ENCODE measurements around the gene ANTXR1. TPM values are rescaled to one million over a fixed set of nuclear protein-coding genes. Genes with fewer than 3 reads are reported as not detected.

The ANTXR1 gene
- total and polyA plus RNA-seq, 9 of the 15 experiments (the other 6 are each of a cell fraction or from before 2014, with no cell fraction given), result 0.07 to 1.00 (median 0.54) TPM

DNA sequence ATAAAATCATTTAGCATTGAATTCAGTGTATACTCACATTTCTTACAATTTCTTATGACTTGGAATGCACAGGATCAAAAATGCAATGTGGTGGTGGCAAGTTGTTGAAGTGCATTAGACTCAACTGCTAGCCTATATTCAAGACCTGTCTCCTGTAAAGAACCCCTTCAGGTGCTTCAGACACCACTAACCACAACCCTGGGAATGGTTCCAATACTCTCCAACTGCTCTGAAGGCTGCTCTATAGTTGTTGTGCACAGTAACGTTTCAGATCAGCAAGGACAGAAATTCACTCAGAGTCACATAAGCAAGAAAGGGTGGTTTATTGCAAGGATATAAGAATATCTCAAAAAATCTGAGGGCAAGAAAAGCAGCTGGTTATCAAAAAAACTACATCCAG, 32.0 kb upstream of the ANTXR1 start:
- H3K79me2 ChIP-seq (ENCODE audit: control insufficient read depth, insufficient read depth, low read length), result no peaks in the 10 kb centered on the region
- CTCF ChIA-PET (ENCODE audit: low intra/inter-chr PET ratio), result no interaction called here
- H4K20me1 ChIP-seq (replicated peaks; ENCODE audit: control insufficient read depth, insufficient read depth, low read length), result no peaks in the 10 kb centered on the region
- intact Hi-C loops (cut with micrococcal nuclease), result no loop called here
- no peak overlapping the region for H3K4me3 ChIP-seq
- H3K9me1 ChIP-seq (ENCODE audit: control insufficient read depth, insufficient read depth, low read length), result no peaks in the 10 kb centered on the region
- H3K27ac ChIP-seq (ENCODE audit: extremely low read depth, low read depth, low read length), result no peak overlapping the region
- no peak for ATAC-seq
- POLR2A ChIA-PET, result no interaction called here
- FAIRE-seq, result no peak
- H3K4me1 ChIP-seq (replicated peaks in 1 of 2; ENCODE audit: control insufficient read depth in 2 of 2, insufficient read depth in 2 of 2, low read length in 2 of 2), result no peaks in the 10 kb centered on the region
- H3K27me3 ChIP-seq (ENCODE audit: control insufficient read depth in 2 of 2, insufficient read depth in 2 of 2, low read length in 2 of 2), result peaks cover 0 to 5% of the 10 kb centered on the region in 2 experiments; a peak in 2 of 5 replicates
- H3K9me3 ChIP-seq (replicated peaks; ENCODE audit: control insufficient read depth, insufficient read depth, low read depth, low read length), result no peaks in the 10 kb centered on the region
- no peak overlapping the region for H2AFZ ChIP-seq (ENCODE audit: low read depth, low read length)
- in situ Hi-C loops (cut with MboI), result no loop called here
- H3K36me3 ChIP-seq (ENCODE audit: control insufficient read depth, insufficient read depth, low read length), result no peaks in the 10 kb centered on the region
- 0% methylated on average over 1 of the region's 1 CpG for WGBS (ENCODE audit: insufficient coverage, low coverage, missing lambda C conversion rate)
- no TSS peak for BruUV-seq (replicated peaks)
- DNase-seq (ENCODE audit: extremely low read depth in 1 of 4, low spot score in 3 of 4), result no peak
- no peak overlapping the region for H3K4me2 ChIP-seq (ENCODE audit: insufficient read depth, low read length)
- no peak overlapping the region for H3K9ac ChIP-seq (ENCODE audit: insufficient read depth in 1 of 2, low read depth in 2 of 2, low read length in 2 of 2)
- no peak for TF ChIP-seq ZNF778 (CRISPR knock-in tag; IDR thresholded peaks at IDR 0.05)
- no peak for TF ChIP-seq ZNF133 (CRISPR knock-in tag; IDR thresholded peaks at IDR 0.05)
- no peak for TF ChIP-seq GATA2 (CRISPR knock-in tag; IDR thresholded peaks at IDR 0.05)
- TF ChIP-seq, protein P1, sequence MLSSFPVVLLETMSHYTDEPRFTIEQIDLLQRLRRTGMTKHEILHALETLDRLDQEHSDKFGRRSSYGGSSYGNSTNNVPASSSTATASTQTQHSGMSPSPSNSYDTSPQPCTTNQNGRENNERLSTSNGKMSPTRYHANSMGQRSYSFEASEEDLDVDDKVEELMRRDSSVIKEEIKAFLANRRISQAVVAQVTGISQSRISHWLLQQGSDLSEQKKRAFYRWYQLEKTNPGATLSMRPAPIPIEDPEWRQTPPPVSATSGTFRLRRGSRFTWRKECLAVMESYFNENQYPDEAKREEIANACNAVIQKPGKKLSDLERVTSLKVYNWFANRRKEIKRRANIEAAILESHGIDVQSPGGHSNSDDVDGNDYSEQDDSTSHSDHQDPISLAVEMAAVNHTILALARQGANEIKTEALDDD (IDR thresholded peaks at IDR 0.05), result no peak
- no peak for TF ChIP-seq SMAD3 (CRISPR knock-in tag; conservative IDR thresholded peaks at IDR 0.05)
- TF ChIP-seq KAT8 (IDR thresholded peaks at IDR 0.05; ENCODE audit: low read depth), result no peak
- TF ChIP-seq ESRRA (IDR thresholded peaks at IDR 0.05; ENCODE audit: borderline replicate concordance, low read depth), result no peak
- TF ChIP-seq PHF21A (IDR thresholded peaks at IDR 0.05; ENCODE audit: borderline replicate concordance, low read depth), result no peak
- TF ChIP-seq, protein P2, sequence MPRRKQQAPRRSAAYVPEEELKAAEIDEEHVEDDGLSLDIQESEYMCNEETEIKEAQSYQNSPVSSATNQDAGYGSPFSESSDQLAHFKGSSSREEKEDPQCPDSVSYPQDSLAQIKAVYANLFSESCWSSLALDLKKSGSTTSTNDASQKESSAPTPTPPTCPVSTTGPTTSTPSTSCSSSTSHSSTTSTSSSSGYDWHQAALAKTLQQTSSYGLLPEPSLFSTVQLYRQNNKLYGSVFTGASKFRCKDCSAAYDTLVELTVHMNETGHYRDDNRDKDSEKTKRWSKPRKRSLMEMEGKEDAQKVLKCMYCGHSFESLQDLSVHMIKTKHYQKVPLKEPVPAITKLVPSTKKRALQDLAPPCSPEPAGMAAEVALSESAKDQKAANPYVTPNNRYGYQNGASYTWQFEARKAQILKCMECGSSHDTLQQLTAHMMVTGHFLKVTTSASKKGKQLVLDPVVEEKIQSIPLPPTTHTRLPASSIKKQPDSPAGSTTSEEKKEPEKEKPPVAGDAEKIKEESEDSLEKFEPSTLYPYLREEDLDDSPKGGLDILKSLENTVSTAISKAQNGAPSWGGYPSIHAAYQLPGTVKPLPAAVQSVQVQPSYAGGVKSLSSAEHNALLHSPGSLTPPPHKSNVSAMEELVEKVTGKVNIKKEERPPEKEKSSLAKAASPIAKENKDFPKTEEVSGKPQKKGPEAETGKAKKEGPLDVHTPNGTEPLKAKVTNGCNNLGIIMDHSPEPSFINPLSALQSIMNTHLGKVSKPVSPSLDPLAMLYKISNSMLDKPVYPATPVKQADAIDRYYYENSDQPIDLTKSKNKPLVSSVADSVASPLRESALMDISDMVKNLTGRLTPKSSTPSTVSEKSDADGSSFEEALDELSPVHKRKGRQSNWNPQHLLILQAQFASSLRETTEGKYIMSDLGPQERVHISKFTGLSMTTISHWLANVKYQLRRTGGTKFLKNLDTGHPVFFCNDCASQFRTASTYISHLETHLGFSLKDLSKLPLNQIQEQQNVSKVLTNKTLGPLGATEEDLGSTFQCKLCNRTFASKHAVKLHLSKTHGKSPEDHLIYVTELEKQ (CRISPR knock-in tag; IDR thresholded peaks at IDR 0.05), result no peak
- TF ChIP-seq, protein P3, sequence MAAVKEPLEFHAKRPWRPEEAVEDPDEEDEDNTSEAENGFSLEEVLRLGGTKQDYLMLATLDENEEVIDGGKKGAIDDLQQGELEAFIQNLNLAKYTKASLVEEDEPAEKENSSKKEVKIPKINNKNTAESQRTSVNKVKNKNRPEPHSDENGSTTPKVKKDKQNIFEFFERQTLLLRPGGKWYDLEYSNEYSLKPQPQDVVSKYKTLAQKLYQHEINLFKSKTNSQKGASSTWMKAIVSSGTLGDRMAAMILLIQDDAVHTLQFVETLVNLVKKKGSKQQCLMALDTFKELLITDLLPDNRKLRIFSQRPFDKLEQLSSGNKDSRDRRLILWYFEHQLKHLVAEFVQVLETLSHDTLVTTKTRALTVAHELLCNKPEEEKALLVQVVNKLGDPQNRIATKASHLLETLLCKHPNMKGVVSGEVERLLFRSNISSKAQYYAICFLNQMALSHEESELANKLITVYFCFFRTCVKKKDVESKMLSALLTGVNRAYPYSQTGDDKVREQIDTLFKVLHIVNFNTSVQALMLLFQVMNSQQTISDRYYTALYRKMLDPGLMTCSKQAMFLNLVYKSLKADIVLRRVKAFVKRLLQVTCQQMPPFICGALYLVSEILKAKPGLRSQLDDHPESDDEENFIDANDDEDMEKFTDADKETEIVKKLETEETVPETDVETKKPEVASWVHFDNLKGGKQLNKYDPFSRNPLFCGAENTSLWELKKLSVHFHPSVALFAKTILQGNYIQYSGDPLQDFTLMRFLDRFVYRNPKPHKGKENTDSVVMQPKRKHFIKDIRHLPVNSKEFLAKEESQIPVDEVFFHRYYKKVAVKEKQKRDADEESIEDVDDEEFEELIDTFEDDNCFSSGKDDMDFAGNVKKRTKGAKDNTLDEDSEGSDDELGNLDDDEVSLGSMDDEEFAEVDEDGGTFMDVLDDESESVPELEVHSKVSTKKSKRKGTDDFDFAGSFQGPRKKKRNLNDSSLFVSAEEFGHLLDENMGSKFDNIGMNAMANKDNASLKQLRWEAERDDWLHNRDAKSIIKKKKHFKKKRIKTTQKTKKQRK (IDR thresholded peaks at IDR 0.05; ENCODE audit: borderline replicate concordance, low read depth, low read length), result no peak
- TF ChIP-seq NFE2 (IDR thresholded peaks at IDR 0.05; ENCODE audit: low read depth), result no peak
- TF ChIP-seq ZNF408 (CRISPR knock-in tag; IDR thresholded peaks at IDR 0.05; ENCODE audit: low read depth), result no peak
- TF ChIP-seq HMG20A (CRISPR knock-in tag; conservative IDR thresholded peaks at IDR 0.05), result no peak
- no peak for TF ChIP-seq PTTG1 (tag; IDR thresholded peaks at IDR 0.05; ENCODE audit: low read depth)
- no peak for TF ChIP-seq SIRT6 (IDR thresholded peaks at IDR 0.05; ENCODE audit: low read depth, low read length)
- no peak for TF ChIP-seq ZZZ3 (IDR thresholded peaks at IDR 0.05)
- no peak for TF ChIP-seq HCFC1 (IDR thresholded peaks at IDR 0.05; ENCODE audit: low read depth, low read length)
